Skin of body (tissue), 2 donors: Measurements from ENCODE around the gene HOGA1. TPM values are rescaled to one million over a fixed set of nuclear protein-coding genes. Genes with fewer than 3 reads are reported as not detected.

Source experiments
- DNase-seq: peaks from one replicate; lab custom pipeline; 2025; lab: John Stamatoyannopoulos, UW
- total RNA-seq: library from RNA; depleted of rRNA; stranded (reverse); fragments of >200 nt; gene quantifications from one replicate; pipeline ENCODE4 v1.2.3, GENCODE V29; 2014

Gene HOGA1
- total RNA-seq, 1 donor from 2014 or later, result 0.99 TPM

DNA sequence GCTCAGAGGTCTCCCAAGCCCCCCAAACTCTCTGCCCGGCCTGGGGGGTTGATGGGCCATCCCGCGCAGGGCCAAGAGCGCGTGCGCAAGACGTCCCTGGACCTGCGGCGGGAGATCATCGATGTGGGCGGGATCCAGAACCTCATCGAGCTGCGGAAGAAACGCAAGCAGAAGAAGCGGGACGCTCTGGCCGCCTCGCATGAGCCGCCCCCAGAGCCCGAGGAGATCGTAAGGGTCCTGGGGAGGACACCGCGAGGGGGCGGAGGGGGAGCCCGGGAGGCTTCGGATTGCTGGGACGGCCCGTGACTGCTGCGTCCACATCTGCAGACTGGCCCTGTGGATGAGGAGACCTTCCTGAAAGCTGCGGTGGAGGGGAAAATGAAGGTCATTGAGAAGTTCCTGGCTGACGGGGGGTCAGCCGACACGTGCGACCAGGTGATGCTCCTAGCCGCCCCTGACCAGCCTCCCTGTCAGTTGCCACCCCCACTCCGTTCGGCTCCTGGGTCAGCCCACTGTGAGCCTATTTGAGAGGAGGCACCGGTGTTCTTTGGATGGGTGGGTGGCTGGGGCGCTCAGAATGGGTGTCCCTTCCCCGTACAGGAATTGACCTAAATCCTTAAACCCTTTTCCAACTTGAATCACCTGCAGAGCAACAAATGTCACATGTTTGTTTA lies 5.9 kb upstream of the HOGA1 start:
- DNase-seq, result no peak

- no peak for DNase-seq
Measured at GRCh38 chr10:97580421-97581367, 3.5 kb upstream of the HOGA1 start.

GRCh38 chr10:97582169-97582568 lies 2.0 kb upstream of the HOGA1 start:
- no peak for DNase-seq

GRCh38 chr10:97583476-97583875 lies 713 bp upstream of the HOGA1 start:
- DNase-seq, result no peak

DNA sequence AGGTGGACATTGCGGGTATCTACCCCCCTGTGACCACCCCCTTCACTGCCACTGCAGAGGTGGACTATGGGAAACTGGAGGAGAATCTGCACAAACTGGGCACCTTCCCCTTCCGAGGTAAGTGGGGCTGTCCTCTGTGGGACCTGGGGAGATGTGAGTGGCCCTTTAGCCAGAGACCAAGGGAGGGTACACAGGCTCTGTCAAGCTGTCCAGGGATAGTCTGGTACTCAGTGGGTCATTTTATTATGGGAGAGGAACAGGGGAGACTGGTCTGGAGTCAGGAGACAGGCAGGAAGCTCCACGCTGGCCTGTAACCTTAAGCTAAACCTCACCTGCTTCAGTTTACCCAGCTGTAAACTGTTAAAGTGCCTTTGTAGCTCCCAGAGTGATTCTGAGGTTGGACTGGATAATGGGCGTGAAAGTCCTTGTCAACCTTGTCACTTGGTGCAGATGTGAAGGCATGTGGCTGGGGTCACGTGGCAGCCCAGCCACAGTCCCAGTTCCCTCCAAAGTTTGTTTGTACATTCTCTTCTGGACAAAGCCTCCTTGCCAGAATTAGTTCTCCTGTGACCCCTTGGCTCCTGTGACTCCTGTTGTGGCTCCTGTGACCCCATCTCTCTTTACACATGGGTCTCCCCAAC lies 729 bp downstream of the HOGA1 start:
- no peak for DNase-seq

DNA sequence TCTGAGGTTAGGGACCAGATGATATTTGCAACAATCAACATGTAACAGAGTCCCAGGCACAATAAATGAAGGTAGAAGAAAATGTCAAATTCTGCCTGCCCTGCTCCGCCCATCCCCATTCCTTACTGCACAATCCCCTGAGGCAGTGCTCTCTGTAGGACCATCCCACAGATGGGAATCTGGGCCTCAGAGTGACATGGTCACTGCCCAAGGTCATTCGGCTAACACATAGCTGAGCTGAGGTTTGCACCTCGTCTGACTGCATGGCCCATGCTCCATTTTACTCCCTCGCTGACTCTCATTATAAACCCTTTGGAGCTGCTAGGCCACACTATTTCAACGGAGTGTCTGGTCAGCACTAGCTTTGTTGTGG lies 1.2 kb downstream of the HOGA1 start:
- DNase-seq, result no peak

DNA sequence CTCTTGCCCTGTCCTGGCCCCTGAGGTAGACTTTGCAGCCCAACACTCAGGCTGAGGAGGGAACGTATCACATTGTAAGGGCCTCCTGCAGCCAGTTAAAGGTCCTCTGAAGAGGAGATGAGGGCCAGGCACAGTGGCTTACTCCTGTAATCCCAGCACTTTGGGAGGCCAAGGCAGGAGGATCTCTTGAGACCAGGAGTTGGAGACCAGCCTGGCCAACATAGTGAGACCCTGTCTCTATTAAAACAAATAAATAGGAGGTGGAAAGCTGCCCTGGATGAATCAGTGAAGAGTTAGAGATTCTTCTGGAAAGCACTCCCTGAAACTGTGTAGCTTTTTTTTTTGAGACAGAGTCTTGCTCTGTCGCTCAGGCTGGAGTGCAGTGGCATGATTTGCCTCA lies 3.0 kb downstream of the HOGA1 start:
- no peak for DNase-seq

- DNase-seq, result no peak
Measured at GRCh38 chr10:97589479-97589878, 5.3 kb downstream of the HOGA1 start, which contains the start of gene C10orf62. Gene C10orf62, plus strand, starts transcription at chr10:97589721. Its CDS starts 177 bp downstream, at chr10:97589898.

GRCh38 chr10:97590082-97590747 lies 6.0 kb downstream of the HOGA1 start:
- DNase-seq, result no peak

DNA sequence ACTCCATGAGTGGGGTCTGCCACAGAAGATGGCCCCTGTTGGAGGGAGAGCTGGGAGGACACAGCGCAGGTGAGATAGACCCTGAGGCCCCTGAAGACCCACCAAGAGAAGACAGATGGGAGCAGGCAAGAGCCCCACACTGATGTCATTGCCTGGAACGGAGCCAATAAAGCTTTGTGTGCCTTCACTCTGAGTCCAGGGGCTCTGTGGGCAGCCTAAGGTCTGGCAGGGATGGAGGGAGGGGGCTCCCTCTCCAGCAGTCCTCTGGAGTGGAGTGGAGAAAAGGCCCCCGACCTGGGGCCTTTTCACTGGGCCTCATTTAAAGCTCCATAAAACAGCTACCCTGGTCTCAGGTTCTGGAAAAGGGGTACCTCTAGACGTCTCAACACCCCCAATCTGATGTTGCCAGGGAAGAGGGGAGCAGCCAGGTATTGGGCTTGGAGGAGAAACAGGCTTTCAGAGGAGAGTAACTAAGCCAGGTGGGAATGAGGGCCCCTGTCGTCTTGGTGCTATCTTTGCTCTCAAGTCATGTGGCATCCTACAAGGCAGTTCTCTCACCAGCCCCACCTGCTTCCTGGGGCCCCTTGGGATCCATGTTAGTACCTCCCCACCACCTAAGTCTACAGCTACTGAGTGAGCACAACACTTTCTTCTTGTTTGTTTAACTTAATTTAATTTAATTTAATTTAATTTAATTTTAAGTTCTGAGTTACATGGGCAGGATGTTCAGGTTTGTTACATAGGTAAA lies 6.7 kb downstream of the HOGA1 start:
- no peak for DNase-seq

DNA sequence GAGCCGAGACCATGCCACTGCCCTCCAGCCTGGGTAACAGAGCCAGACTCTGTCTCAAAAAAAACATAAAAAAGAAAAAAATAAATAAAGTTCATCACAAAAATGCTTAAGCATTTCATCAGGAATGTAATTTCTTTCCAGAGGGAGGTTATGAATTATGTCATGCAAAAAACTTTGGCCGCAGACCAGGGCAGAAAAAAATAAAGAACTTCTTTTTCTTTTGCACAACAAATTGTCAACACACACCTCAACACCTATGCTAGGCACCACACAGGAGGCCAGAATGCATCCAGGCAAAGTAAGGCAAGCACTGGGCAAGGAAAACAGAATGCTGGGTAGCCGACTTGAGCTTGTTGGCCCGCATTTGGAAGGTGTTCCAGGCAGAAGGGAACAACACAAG lies 9.2 kb downstream of the HOGA1 start:
- DNase-seq, result peak; percentile 20

DNA sequence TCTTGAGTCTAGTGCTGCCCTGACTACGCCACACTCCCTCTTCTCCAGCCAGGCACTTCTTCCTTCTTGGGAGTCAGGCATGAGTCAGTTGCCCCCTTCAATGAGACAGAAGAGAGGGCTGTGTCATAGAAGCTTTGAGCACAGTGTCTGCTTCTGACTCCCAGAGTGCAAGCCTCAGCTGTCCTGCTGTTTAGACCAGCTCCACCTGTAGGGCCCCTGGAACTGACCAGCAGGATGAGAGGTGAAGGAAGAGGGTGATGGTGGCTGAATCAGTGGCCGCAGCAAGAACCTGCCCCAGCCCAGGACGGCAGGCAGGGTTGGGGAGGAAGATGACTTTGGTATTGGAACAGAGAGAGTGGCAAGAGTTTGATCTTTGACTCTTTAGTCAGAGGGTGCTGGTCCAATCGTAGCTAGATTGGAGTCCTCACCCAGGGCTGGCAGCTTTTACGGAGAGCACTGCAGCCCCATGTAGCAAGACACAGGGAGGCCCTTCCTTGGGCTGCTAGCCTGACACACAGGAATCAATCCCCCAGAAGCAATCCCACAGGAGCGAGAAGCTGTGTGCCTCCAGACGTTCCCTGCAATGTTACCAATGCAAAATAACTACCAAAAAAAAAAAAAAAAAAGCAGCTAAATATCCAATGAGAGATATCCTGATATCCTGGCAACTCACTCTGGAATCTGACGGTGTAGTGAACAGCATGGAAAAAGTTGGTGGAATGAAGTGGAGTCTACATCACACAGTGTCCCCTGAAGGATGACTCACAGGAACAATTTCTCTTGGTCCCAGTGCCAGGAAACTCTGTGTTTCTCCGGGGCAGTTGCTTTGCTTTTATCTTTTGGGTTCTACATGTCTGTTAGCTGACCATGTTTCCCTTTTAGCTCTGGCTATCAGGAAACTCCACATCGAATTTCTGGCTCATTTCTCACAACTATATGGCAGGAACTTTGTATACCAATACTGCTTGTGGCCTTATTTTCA lies 12.2 kb downstream of the HOGA1 start:
- peak; percentile 62 for DNase-seq

DNA sequence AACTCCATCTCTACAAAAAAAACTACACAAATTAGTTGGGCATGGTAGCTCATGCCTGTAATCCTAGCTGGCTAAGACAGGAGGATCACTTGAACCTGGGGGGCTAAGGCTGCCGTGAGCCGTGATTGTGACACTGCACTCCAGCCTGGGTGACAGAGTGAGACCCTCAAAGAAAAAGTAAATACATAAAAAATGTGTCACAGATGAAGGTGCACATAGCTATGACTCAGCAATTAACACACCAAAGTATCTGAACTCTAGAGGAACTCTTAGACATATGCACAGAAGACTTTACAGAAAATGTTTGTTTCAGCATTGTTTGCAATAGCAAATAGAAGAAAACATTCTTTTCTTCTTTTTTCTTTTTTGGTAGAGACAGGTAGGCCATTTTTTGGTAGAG lies 13.6 kb downstream of the HOGA1 start:
- no peak for DNase-seq

DNA sequence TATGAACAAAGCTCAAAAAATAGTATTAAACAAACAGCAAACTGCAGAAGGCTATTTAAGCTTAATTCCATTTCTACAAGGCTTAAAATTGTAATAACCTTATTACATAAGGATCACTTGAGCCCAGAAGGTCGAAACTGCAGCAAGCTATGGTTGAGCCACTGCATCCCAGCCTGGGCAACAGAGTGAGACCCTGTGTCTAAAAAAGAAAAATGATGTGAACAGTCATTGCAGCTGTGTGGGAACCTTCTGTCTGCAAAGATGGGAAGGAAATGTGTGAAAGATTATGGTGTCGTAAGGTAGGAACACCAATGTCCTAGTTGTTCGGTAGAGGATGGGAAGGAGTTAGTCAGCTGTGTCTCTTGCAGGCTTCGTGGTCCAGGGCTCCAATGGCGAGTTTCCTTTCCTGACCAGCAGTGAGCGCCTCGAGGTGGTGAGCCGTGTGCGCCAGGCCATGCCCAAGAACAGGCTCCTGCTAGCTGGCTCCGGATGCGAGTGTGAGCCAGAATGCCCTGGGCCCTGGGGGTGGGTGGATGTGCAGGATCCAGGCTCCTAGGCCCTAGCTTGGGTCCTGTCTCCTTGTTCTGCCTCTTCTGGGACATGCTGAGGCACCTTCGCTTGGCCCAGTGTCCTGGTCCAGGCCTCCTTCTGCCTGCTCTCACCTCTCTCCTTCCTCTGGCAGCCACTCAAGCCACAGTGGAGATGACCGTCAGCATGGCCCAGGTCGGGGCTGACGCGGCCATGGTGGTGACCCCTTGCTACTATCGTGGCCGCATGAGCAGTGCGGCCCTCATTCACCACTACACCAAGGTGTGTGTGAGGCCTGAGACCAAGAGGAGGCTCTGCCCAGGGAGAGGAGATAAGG lies 14.4 kb downstream of the HOGA1 start:
- DNase-seq, result no peak

GRCh38 chr10:97599272-97599619 lies 15.1 kb downstream of the HOGA1 start:
- DNase-seq, result no peak

- no peak for DNase-seq
Measured at GRCh38 chr10:97600616-97601015, 16.4 kb downstream of the HOGA1 start.

DNA sequence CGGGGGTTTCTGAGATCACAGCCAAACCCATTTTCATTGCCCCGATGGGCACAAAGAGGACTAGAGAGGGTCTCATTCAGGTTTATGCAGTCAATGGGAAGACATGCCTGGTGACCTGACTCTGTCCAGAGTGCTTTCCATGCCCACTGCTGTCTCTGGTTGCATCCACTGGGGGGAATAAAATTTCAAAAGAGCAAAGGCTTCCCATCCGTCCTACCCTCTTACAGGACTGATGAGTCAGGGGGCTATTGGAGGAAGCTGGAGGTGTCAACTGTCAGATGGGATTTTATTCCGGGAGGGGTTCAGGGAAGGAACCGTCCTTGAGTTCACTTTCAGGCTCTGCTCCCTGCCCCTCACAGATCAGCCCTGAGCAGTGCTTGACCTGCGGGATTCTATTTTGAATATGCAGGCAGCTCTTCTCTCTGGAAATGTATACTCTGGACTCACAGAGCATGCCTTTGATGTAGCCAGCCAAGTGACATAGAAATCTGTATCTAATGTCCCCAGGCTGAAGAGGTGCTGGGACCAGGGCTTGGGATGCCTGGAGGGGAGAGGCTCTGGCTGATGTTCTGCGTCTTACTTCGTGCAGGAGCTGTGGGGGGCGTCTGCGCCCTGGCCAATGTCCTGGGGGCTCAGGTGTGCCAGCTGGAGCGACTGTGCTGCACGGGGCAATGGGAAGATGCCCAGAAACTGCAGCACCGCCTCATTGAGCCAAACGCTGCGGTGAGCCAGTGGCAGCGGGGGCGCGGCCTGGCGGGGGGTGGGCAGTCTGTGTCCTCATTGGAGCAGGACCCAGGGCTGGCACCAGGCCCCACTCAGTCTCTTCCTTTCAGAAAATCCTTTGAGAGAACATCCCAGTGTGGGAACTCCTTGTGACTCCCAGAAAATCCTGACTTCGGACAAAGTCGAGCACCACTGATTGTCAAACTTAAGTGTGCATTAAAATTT lies 17.4 kb downstream of the HOGA1 start:
- DNase-seq, result no peak
